CD14-positive monocyte (primary cell): ENCODE results near the gene GRHPR. TPM values are rescaled to one million over a fixed set of nuclear protein-coding genes. Genes with fewer than 3 reads are reported as not detected.

Source experiments
- DNase-seq, 3 donors: peaks; one replicate each; pipeline ENCODE4 v3.0.0-alpha.2; 2011 to 2022
- H2AFZ ChIP-seq: 2 replicates; pipeline ENCODE4 v1.6.0; 2012; ENCODE audit warnings: mild to moderate bottlenecking, low read depth, low read length, inconsistent platforms; ENCODE audit not compliant: insufficient read depth, poor library complexity, severe bottlenecking
- H3K27ac ChIP-seq, 2 donors: 1 replicate in 1 of 2; 2 replicates in 1 of 2; pipeline ENCODE4 v1.5.1; 2012 to 2013; ENCODE audit warnings: low read length in 2 of 2, control low read depth in 1 of 2, inconsistent platforms in 1 of 2, low read depth in 1 of 2, mild to moderate bottlenecking in 1 of 2
- H3K27me3 ChIP-seq, 2 donors: one replicate each; pipeline versions ENCODE4 v1.6.0 to v1.6.1; 2011 to 2013; ENCODE audit warnings: low read length in 2 of 2; ENCODE audit not compliant: control insufficient read depth in 2 of 2, insufficient read depth in 2 of 2
- H3K36me3 ChIP-seq, 2 donors: replicated peaks in 1 of 2; 1 replicate in 1 of 2; 2 replicates in 1 of 2; pipeline versions ENCODE4 v1.5.1 to v1.6.1; 2012 to 2013; ENCODE audit warnings: low read length in 2 of 2, control low read depth in 1 of 2, inconsistent platforms in 1 of 2, mild to moderate bottlenecking in 1 of 2; ENCODE audit not compliant: insufficient read depth in 2 of 2, control insufficient read depth in 1 of 2
- H3K4me1 ChIP-seq, 2 donors: 1 replicate in 1 of 2; 2 replicates in 1 of 2; pipeline versions ENCODE4 v1.5.1 to v1.6.1; 2012 to 2013; ENCODE audit warnings: low read length in 2 of 2, control low read depth in 1 of 2, inconsistent platforms in 1 of 2, mild to moderate bottlenecking in 1 of 2, moderate library complexity in 1 of 2; ENCODE audit not compliant: insufficient read depth in 2 of 2, control insufficient read depth in 1 of 2
- H3K4me2 ChIP-seq: replicated peaks from 2 replicates; pipeline ENCODE3; 2012; ENCODE audit warnings: low read length, moderate library complexity, mild to moderate bottlenecking; ENCODE audit not compliant: poor library complexity, severe bottlenecking; ENCODE audit errors: extremely low read depth
- H3K4me3 ChIP-seq, 3 experiments: fragments of 200-600 bp in 1 of 3; sonication (generic) in 1 of 3; replicated peaks in 1 of 3; 1 replicate in 2 of 3; 2 replicates in 1 of 3; pipeline ENCODE4 v1.5.1; 2011 to 2013; ENCODE audit warnings: low read length in 3 of 3, mild to moderate bottlenecking in 3 of 3, control low read depth in 2 of 3, low read depth in 2 of 3, inconsistent platforms in 1 of 3, moderate library complexity in 1 of 3
- H3K79me2 ChIP-seq: 2 replicates; pipeline ENCODE4 v1.6.0; 2012; ENCODE audit warnings: mild to moderate bottlenecking, control low read depth, inconsistent platforms, low read length, moderate library complexity; ENCODE audit not compliant: insufficient read depth
- H3K9ac ChIP-seq: 2 replicates; pipeline ENCODE4 v1.6.0; 2017; ENCODE audit warnings: low read length, mild to moderate bottlenecking; ENCODE audit not compliant: insufficient read depth, poor library complexity, severe bottlenecking
- H3K9me3 ChIP-seq, 2 donors: replicated peaks in 1 of 2; 1 replicate in 1 of 2; 2 replicates in 1 of 2; pipeline versions ENCODE4 v1.5.1 to v1.6.1; 2012 to 2013; ENCODE audit warnings: low read length in 2 of 2, control low read depth in 1 of 2; ENCODE audit not compliant: control insufficient read depth in 1 of 2, insufficient read depth in 1 of 2
- H4K20me1 ChIP-seq: 2 replicates; pipeline ENCODE4 v1.6.0; 2012; ENCODE audit warnings: mild to moderate bottlenecking, low read length, control low read depth, moderate library complexity; ENCODE audit not compliant: insufficient read depth
- H3K27ac Mint-ChIP-seq, 7 donors: one replicate each; pipeline ENCODE4 v1.8.0; 2020; ENCODE audit warnings: mild to moderate bottlenecking in 7 of 7, mixed read lengths in 7 of 7, moderate library complexity in 6 of 7, inconsistent platforms in 2 of 7
- H3K27me3 Mint-ChIP-seq, 3 donors: one replicate each; pipeline ENCODE4 v1.8.0; 2021 to 2022; ENCODE audit warnings: low read depth in 3 of 3, mild to moderate bottlenecking in 3 of 3, mixed read lengths in 3 of 3, moderate library complexity in 3 of 3, inconsistent platforms in 1 of 3
- H3K36me3 Mint-ChIP-seq, 2 donors: one replicate each; pipeline ENCODE4 v1.8.0; 2020; ENCODE audit warnings: mixed read lengths in 2 of 2, inconsistent platforms in 1 of 2, mild to moderate bottlenecking in 1 of 2
- H3K4me1 Mint-ChIP-seq: one replicate; pipeline ENCODE4 v1.8.0; 2020; ENCODE audit warnings: mild to moderate bottlenecking, mixed read lengths
- H3K4me3 Mint-ChIP-seq, 2 donors: one replicate each; pipeline ENCODE4 v1.8.0; 2020; ENCODE audit warnings: mild to moderate bottlenecking in 2 of 2, mixed read lengths in 2 of 2, moderate library complexity in 1 of 2
- H3K9me3 Mint-ChIP-seq, 7 donors: one replicate each; pipeline ENCODE4 v1.8.0; 2020 to 2022; ENCODE audit warnings: mixed read lengths in 7 of 7, mild to moderate bottlenecking in 6 of 7, moderate library complexity in 6 of 7, inconsistent platforms in 2 of 7
- WGBS: methylation state at CpG from one replicate; pipeline ENCODE4 v1.1.5; 2013; ENCODE audit warnings: missing lambda C conversion rate; ENCODE audit not compliant: insufficient coverage; 5-methylcytosine and 5-hydroxymethylcytosine counted together
- intact Hi-C, 2 donors: fragments of 100-400 bp; cut with micrococcal nuclease; formaldehyde crosslinking; loops; one replicate each; pipeline versions ENCODE4 v1.15.0 to v1.15.1; 2023
- polyA plus RNA-seq, 3 donors: library from polyadenylated mRNA; depleted of rRNA in 1 of 3; unstranded in 2 of 3; stranded (reverse) in 1 of 3; fragments of 300-500 nt in 2 of 3; fragments of >200 nt in 1 of 3; fragmentation: Illumina TruSeq in 2 of 3; gene quantifications; 1 replicate in 2 of 3; 2 replicates in 1 of 3; pipeline ENCODE4 v1.2.3, GENCODE V29; 2012 to 2021
- TF ChIP-seq, protein P1 (sequence below): fragments of 200-600 bp; IDR thresholded peaks from one replicate; pipeline ENCODE4 v1.8.0; 2022; ENCODE audit warnings: antibody characterized with exemption, mild to moderate bottlenecking

Gene GRHPR
- polyA plus RNA-seq, 3 donors, result 73.8 to 96.6 (median 80.9) TPM

DNA sequence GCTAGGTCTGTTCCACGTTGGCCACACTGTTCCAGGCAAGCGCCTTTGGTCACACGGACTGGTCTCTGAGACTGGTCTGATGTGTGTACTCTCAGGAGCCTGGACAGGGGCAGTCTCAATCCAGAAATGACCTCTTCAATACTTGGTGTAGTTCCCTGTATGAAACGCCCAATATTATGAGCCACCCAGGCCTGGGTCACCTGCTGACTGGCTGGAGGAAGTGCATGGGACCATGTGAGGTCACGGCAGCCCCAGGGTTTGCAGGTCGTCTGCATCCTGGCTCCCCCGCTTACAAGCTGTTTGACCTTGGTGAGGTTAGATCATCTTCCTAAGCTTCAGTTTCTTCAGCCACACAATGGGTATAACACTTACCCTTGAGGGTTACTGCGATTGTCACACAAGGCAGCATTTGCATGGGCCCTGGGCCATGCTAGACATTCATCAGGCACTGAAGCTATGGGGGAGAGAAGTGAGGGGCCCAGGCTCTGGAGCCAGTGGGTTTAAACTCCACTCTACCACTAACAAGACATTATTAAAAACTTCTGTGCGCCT lies 5.2 kb upstream of the GRHPR start:
- no peaks in the 10 kb centered on the region for H3K79me2 ChIP-seq
- no peaks in the 10 kb centered on the region for H3K27me3 ChIP-seq
- DNase-seq, result no peak
- no peak overlapping the region for H3K27ac Mint-ChIP-seq
- H3K9me3 ChIP-seq, result no peaks in the 10 kb centered on the region
- H3K27ac ChIP-seq, result no peak overlapping the region
- no peak overlapping the region for H3K4me3 ChIP-seq
- no peak overlapping the region for H2AFZ ChIP-seq
- no peaks in the 10 kb centered on the region for H4K20me1 ChIP-seq
- H3K9ac ChIP-seq, result no peak overlapping the region
- no peak overlapping the region for H3K4me3 Mint-ChIP-seq
- no peaks in the 10 kb centered on the region for H3K36me3 Mint-ChIP-seq
- WGBS, result 91% methylated on average over 4 of the region's 9 CpGs
- no peaks in the 10 kb centered on the region for H3K36me3 ChIP-seq
- intact Hi-C loops, result no loop called here
- H3K27me3 Mint-ChIP-seq, result peaks cover 1 to 8% (median 2%) of the 10 kb centered on the region in 3 donors
- TF ChIP-seq, protein P1, sequence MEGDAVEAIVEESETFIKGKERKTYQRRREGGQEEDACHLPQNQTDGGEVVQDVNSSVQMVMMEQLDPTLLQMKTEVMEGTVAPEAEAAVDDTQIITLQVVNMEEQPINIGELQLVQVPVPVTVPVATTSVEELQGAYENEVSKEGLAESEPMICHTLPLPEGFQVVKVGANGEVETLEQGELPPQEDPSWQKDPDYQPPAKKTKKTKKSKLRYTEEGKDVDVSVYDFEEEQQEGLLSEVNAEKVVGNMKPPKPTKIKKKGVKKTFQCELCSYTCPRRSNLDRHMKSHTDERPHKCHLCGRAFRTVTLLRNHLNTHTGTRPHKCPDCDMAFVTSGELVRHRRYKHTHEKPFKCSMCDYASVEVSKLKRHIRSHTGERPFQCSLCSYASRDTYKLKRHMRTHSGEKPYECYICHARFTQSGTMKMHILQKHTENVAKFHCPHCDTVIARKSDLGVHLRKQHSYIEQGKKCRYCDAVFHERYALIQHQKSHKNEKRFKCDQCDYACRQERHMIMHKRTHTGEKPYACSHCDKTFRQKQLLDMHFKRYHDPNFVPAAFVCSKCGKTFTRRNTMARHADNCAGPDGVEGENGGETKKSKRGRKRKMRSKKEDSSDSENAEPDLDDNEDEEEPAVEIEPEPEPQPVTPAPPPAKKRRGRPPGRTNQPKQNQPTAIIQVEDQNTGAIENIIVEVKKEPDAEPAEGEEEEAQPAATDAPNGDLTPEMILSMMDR, result no peak
- H3K4me1 ChIP-seq, result peaks cover 7 to 13% of the 10 kb centered on the region in 2 donors
- peaks cover 13% of the 10 kb centered on the region for H3K4me1 Mint-ChIP-seq
- no peak overlapping the region for H3K4me2 ChIP-seq
- peaks cover 0 to 3% (median 0%) of the 10 kb centered on the region in 7 donors for H3K9me3 Mint-ChIP-seq

DNA sequence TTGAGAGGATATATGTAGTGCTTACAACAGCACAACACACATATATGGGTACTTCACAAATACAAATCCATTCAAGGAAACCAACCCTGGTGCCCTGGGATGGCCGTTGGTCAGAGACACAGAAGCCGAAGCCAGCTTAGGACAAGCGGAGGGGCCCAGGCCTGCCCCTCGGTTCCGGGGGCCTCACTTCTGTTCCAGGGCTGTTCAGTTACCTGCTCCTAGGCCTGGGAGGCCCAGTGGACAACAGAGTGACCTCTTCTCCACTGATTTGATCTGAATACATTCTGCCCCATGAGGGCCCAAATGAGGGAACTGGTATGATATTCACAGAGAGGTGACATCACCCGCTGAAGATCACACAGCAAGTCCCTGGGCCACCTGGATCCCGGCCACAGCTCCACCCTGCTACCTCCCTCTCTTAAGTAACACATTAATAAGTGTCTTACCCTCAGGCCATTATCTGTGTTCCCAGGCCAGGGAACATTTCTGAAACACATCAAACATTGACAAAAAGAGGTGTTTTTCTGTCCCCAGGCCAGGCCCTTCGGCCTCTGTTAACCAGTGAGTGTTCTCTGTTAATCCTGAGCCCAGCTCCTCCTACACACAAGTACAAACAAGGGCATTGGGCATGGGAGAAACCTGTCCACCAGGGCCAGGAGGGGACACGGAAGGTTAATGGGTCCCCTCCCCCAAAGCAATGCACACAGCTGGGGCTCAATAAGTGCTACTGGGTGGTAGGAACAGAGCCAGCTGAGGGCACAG lies 4.5 kb upstream of the GRHPR start:
- no peak overlapping the region for H3K4me3 Mint-ChIP-seq
- H3K4me1 ChIP-seq, result peaks cover 10 to 18% of the 10 kb centered on the region in 2 donors
- peaks cover 0 to 3% (median 0%) of the 10 kb centered on the region in 7 donors for H3K9me3 Mint-ChIP-seq
- peaks cover 1 to 9% (median 2%) of the 10 kb centered on the region in 3 donors for H3K27me3 Mint-ChIP-seq
- no peak overlapping the region for H2AFZ ChIP-seq
- no peak overlapping the region for H3K4me3 ChIP-seq
- no peak overlapping the region for H3K27ac ChIP-seq
- intact Hi-C loops, result no loop called here
- peaks cover 3% of the 10 kb centered on the region for H3K79me2 ChIP-seq
- no peaks in the 10 kb centered on the region for H4K20me1 ChIP-seq
- WGBS, result 95% methylated on average over 8 of the region's 9 CpGs
- H3K9ac ChIP-seq, result no peak overlapping the region
- no peaks in the 10 kb centered on the region for H3K36me3 ChIP-seq
- H3K36me3 Mint-ChIP-seq, result no peaks in the 10 kb centered on the region
- no peaks in the 10 kb centered on the region for H3K9me3 ChIP-seq
- H3K4me1 Mint-ChIP-seq, result peaks cover 13% of the 10 kb centered on the region
- no peak overlapping the region for H3K27ac Mint-ChIP-seq
- H3K4me2 ChIP-seq, result no peak overlapping the region
- H3K27me3 ChIP-seq, result no peaks in the 10 kb centered on the region
- TF ChIP-seq, protein P1, result no peak
- DNase-seq, result no peak
